ENCODE results near the gene KLHL6. TPM values are rescaled to one million over a fixed set of nuclear protein-coding genes. Genes with fewer than 3 reads are reported as not detected.
"Not testable (repeated sequence)": the region's sequence is repeated elsewhere in the genome, so short reads cannot be mapped to it uniquely, and the experiment has no call there.

KLHL6 gene
- total RNA-seq, 1 donor from 2014 or later, result not detected

DNA sequence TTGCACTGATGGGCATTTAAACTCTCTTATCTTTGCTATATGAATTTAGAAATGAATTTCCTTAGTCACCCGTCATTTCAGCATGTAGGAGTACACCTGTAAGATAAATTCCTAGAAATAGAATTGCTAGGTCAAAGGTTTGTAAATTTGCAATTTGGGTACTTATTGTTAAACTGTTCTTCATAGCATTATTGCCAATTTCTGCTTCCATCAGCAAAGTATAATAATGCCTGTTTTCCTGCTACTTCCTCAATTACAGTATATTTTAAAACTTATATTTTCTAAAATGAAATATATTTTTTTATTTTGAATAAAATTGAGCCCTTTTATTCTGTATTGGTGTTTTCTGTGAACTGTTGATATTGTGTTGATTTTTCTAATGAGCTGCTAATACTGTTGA, 110.8 kb downstream of the KLHL6 start:
- peaks cover 6% of the 10 kb centered on the region for H3K36me3 Mint-ChIP-seq (ENCODE audit: unreplicated experiment)

DNA sequence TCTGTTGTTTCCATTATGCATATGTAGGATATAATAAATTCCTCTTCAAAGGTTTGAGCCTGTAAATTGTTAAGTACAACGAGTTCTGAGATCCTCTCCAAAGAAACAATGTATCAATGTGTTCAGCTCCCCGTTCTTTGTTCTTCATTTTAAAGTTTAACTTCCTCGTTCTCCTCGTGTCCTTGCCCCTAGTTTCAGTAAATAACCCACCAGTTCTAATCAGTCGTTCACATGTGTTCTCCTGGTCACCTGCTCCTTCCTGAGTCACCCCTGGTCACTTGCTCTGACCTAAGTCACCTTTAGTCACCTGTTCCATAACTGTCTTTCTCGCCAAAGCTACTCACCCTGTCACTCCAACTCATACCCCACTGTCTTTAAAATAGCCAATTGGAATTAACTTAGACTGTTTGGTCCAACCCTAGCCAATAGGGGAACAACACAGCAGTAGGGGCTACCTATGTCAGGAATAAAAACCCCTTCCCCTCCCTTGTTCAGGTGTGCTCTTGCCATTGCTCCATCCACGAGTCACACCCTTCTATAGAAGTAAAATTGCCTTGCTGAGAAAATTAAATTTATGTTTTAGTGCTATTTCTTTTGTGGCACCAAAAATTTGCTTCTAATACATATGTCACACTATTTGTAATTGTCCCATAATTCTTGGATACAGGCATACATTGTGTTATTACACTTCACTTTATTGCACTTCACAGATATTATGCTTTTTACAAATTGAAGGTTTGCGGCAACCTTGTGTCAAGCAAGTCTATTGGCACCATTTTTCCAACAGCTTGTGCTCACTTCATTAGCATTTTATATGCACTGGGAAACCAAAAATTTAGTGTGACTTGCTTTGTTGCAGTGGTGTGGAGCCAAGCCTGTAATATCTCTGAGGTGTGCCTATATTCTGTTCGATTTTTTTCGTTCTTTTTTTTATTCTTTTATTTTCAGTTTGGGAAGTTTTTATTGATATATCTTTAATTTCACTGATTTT, 111.8 kb downstream of the KLHL6 start:
- Mint-ChIP-seq H3K9me3 (ENCODE audit: unreplicated experiment) (peaks cover 7% of the 10 kb centered on the region), H3K4me1 (ENCODE audit: low read depth, unreplicated experiment) (peaks cover 4% of the 10 kb centered on the region), H3K27ac (ENCODE audit: unreplicated experiment) (no peak overlapping the region), H3K4me3 (ENCODE audit: unreplicated experiment) (no peak overlapping the region), H3K36me3 (ENCODE audit: unreplicated experiment) (peaks cover 6% of the 10 kb centered on the region), H3K27me3 (ENCODE audit: unreplicated experiment) (peaks cover 4% of the 10 kb centered on the region)
- TF ChIP-seq, protein P1, sequence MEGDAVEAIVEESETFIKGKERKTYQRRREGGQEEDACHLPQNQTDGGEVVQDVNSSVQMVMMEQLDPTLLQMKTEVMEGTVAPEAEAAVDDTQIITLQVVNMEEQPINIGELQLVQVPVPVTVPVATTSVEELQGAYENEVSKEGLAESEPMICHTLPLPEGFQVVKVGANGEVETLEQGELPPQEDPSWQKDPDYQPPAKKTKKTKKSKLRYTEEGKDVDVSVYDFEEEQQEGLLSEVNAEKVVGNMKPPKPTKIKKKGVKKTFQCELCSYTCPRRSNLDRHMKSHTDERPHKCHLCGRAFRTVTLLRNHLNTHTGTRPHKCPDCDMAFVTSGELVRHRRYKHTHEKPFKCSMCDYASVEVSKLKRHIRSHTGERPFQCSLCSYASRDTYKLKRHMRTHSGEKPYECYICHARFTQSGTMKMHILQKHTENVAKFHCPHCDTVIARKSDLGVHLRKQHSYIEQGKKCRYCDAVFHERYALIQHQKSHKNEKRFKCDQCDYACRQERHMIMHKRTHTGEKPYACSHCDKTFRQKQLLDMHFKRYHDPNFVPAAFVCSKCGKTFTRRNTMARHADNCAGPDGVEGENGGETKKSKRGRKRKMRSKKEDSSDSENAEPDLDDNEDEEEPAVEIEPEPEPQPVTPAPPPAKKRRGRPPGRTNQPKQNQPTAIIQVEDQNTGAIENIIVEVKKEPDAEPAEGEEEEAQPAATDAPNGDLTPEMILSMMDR (IDR thresholded peaks at IDR 0.05; ENCODE audit: partially characterized antibody, unreplicated experiment), result no peak
- no peak for DNase-seq

More for the DNA sequence above, 110.8 kb downstream of the KLHL6 start:
- peaks cover 7% of the 10 kb centered on the region for H3K4me1 Mint-ChIP-seq (ENCODE audit: low read depth, unreplicated experiment)
- H3K27me3 Mint-ChIP-seq (ENCODE audit: unreplicated experiment), result peaks cover 4% of the 10 kb centered on the region
- H3K27ac Mint-ChIP-seq (ENCODE audit: unreplicated experiment), result no peak overlapping the region
- H3K9me3 Mint-ChIP-seq (ENCODE audit: unreplicated experiment), result peaks cover 7% of the 10 kb centered on the region
- TF ChIP-seq, protein P1 (IDR thresholded peaks at IDR 0.05; ENCODE audit: partially characterized antibody, unreplicated experiment), result no peak
- DNase-seq, result no peak
- no peak overlapping the region for H3K4me3 Mint-ChIP-seq (ENCODE audit: unreplicated experiment)

DNA sequence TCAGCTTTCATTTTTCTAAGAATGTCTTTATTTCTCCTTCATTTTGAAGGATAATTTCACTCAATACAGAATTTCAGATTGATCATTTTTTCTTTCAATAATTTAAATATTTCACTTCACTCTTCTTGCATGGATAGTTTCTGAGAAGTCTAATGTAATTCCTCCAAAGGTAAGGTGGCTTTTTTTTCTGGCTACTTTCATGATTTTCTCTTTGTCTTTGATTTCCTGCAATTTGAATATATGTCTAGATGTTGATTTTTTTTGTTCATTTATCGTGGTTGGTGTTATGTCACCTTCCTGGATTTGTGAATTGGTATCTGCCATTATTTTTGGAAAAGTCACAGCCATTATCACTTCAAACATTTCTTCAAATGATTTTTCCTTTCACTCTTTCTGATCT, 112.5 kb downstream of the KLHL6 start:
- TF ChIP-seq, protein P1 (IDR thresholded peaks at IDR 0.05; ENCODE audit: partially characterized antibody, unreplicated experiment), result no peak
- Mint-ChIP-seq H3K9me3 (ENCODE audit: unreplicated experiment) (peaks cover 7% of the 10 kb centered on the region), H3K4me3 (ENCODE audit: unreplicated experiment) (no peak overlapping the region), H3K27ac (ENCODE audit: unreplicated experiment) (no peak overlapping the region), H3K27me3 (ENCODE audit: unreplicated experiment) (peaks cover 4% of the 10 kb centered on the region), H3K36me3 (ENCODE audit: unreplicated experiment) (peaks cover 6% of the 10 kb centered on the region), H3K4me1 (ENCODE audit: low read depth, unreplicated experiment) (no peaks in the 10 kb centered on the region)
- DNase-seq, result no peak

DNA sequence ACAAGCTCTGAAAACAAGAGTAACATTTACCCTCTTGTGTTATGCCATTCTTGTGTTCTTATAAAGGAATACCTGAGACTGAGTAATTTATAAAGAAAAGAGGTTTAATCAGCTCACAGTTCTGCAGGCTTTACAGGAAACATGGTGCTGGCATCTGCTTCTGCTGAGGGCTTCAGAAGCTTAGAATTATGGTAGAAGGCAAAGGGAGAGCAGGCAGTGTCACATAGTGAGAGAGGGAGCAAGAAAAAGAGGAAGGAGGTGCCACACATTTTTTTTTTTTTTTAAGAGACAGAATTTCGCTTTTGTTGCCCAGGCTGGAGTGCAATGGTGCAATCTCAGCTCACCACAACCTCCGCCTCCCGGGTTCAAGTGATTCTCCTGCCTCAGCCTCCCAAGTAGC, 115.0 kb downstream of the KLHL6 start:
- H3K9me3 Mint-ChIP-seq (ENCODE audit: unreplicated experiment); DNase-seq; H3K4me1 Mint-ChIP-seq (ENCODE audit: low read depth, unreplicated experiment); H3K27me3 Mint-ChIP-seq (ENCODE audit: unreplicated experiment); H3K4me3 Mint-ChIP-seq (ENCODE audit: unreplicated experiment); H3K36me3 Mint-ChIP-seq (ENCODE audit: unreplicated experiment); H3K27ac Mint-ChIP-seq (ENCODE audit: unreplicated experiment): not testable (repeated sequence)

DNA sequence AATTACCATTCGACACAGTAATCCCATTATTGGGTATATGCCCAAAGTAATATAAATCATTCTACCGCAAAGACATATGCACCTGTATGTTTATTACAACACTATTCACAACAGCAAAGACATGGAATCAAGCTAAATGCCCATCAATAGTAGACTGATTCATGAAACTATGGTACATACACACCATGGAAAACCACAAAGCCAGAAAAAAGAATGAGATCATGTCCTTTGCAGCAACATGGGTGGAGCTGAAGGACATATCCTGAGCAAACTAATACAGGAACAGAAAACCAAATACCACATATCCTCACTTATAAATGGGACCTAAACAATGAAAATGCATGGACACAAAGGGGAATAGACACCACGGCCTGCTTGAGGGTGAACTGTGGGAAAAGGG, 116.0 kb downstream of the KLHL6 start:
- Mint-ChIP-seq H3K4me3 (ENCODE audit: unreplicated experiment) (no peak overlapping the region), H3K27ac (ENCODE audit: unreplicated experiment) (no peak overlapping the region), H3K36me3 (ENCODE audit: unreplicated experiment) (peaks cover 6% of the 10 kb centered on the region), H3K4me1 (ENCODE audit: low read depth, unreplicated experiment) (no peaks in the 10 kb centered on the region), H3K9me3 (ENCODE audit: unreplicated experiment) (peaks cover 1% of the 10 kb centered on the region), H3K27me3 (ENCODE audit: unreplicated experiment) (no peaks in the 10 kb centered on the region)
- TF ChIP-seq, protein P1 (IDR thresholded peaks at IDR 0.05; ENCODE audit: partially characterized antibody, unreplicated experiment), result no peak
- DNase-seq, result no peak
